Mucosa of descending colon (tissue), 3 donors: ENCODE results near the gene CCAR1. TPM values are rescaled to one million over a fixed set of nuclear protein-coding genes. Genes with fewer than 3 reads are reported as not detected.

ENCODE experiments used
- ATAC-seq: fragments of 200-7000 bp; cut with Tn5 transposase; one replicate; pipeline ENCODE4 v1.9.1; 2020; ENCODE audit warnings: mild to moderate bottlenecking, moderate library complexity
- DNase-seq, 3 donors: peaks; one replicate each; pipeline ENCODE4 v3.0.0-alpha.2; 2020
- H3K36me3 ChIP-seq: fragments of 200-600 bp; one replicate; pipeline ENCODE4 v1.8.0; 2021; ENCODE audit warnings: low read depth, mild to moderate bottlenecking
- H3K4me1 ChIP-seq: fragments of 200-600 bp; one replicate; pipeline ENCODE4 v1.8.0; 2021; ENCODE audit warnings: low read depth, mild to moderate bottlenecking
- H3K4me3 ChIP-seq: fragments of 200-600 bp; one replicate; pipeline ENCODE4 v1.8.0; 2021; ENCODE audit warnings: mild to moderate bottlenecking
- H3K9me3 ChIP-seq: fragments of 200-600 bp; one replicate; pipeline ENCODE4 v1.8.0; 2021; ENCODE audit warnings: mild to moderate bottlenecking
- intact Hi-C, 2 donors: fragments of 100-400 bp; cut with DNase I in 1 of 2; cut with micrococcal nuclease in 1 of 2; formaldehyde crosslinking; loops; one replicate each; pipeline versions ENCODE4 v1.11.0 to v1.11.1; 2022; cut with DNase I, micrococcal nuclease
- total RNA-seq, 3 donors: library from RNA; stranded (reverse); fragmentation: NEBNext Ultra II Directional in 2 of 3; extraction: Animal tissue kit (Norgen Biotek cat#: 25700) in 2 of 3; gene quantifications; one replicate each; pipeline versions ENCODE4 v1.2.1 to v1.2.4, GENCODE V29; 2021 to 2023
- TF ChIP-seq, protein P1 (sequence below): fragments of 200-600 bp; IDR thresholded peaks from one replicate; pipeline ENCODE4 v1.8.0; 2022; ENCODE audit warnings: antibody characterized with exemption, mild to moderate bottlenecking
- donor health status: DM: no; HTN: no; CAD: no; lungs with moderate emphysema.
- donor health status: DM: no; HTN: no; CAD: no.
- donor health status: DM: no; HTN: yes; CAD: no.

The CCAR1 gene
- total RNA-seq, 3 donors from 2014 or later, result 45.6 to 58.2 (median 49.1) TPM

- Histone ChIP-seq H3K9me3 (no peaks in the 10 kb centered on the region), H3K36me3 (no peaks in the 10 kb centered on the region), H3K4me3 (no peak overlapping the region), H3K4me1 (no peaks in the 10 kb centered on the region)
- no peak for DNase-seq
- no peak for ATAC-seq
- intact Hi-C loops, result no loop called here
- TF ChIP-seq, protein P1, sequence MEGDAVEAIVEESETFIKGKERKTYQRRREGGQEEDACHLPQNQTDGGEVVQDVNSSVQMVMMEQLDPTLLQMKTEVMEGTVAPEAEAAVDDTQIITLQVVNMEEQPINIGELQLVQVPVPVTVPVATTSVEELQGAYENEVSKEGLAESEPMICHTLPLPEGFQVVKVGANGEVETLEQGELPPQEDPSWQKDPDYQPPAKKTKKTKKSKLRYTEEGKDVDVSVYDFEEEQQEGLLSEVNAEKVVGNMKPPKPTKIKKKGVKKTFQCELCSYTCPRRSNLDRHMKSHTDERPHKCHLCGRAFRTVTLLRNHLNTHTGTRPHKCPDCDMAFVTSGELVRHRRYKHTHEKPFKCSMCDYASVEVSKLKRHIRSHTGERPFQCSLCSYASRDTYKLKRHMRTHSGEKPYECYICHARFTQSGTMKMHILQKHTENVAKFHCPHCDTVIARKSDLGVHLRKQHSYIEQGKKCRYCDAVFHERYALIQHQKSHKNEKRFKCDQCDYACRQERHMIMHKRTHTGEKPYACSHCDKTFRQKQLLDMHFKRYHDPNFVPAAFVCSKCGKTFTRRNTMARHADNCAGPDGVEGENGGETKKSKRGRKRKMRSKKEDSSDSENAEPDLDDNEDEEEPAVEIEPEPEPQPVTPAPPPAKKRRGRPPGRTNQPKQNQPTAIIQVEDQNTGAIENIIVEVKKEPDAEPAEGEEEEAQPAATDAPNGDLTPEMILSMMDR, result no peak
Measured at GRCh38 chr10:68828833-68829232, 107.8 kb downstream of the CCAR1 start.

GRCh38 chr10:68829521-68829920 is 108.5 kb downstream of the CCAR1 start:
- H3K4me3 ChIP-seq, result no peak overlapping the region
- ATAC-seq, result no peak
- H3K9me3 ChIP-seq, result no peaks in the 10 kb centered on the region
- no peaks in the 10 kb centered on the region for H3K4me1 ChIP-seq
- intact Hi-C loops, result no loop called here
- TF ChIP-seq, protein P1, result no peak
- no peak for DNase-seq
- no peaks in the 10 kb centered on the region for H3K36me3 ChIP-seq

GRCh38 chr10:68829952-68830351 is 108.9 kb downstream of the CCAR1 start:
- DNase-seq (no peak), ATAC-seq (no peak)
- H3K4me1 ChIP-seq, result no peaks in the 10 kb centered on the region
- H3K9me3 ChIP-seq, result no peaks in the 10 kb centered on the region
- H3K36me3 ChIP-seq, result no peaks in the 10 kb centered on the region
- intact Hi-C loops, result no loop called here
- H3K4me3 ChIP-seq, result no peak overlapping the region
- TF ChIP-seq, protein P1, result no peak

DNA sequence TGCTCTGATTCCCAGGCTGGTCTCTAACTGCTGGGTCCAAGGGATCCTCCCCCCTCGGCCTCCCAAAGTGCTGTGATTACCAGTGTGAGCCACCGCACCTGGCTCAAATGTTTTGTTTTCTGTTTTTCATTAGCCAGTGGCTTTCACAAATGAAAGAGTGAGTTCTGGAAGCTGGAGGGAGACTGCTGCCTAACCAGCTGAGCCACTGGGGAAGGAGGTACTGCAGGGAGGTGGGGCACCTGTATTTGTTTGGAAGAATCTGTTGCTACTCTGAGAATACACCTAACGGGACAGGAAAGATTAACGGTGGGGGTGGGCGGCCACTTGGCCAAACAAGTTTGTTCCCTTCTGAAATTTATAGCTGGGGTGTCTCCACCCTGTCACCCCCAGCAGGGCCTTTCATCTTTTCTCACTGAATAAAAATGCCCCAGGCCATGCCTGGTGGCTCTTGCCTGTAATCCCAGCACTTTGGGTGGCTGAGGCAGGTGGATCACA is 111.0 kb downstream of the CCAR1 start:
- Histone ChIP-seq H3K4me1 (no peaks in the 10 kb centered on the region), H3K4me3 (no peak overlapping the region), H3K9me3 (no peaks in the 10 kb centered on the region), H3K36me3 (no peaks in the 10 kb centered on the region)
- DNase-seq (no peak), ATAC-seq (no peak)
- intact Hi-C loops, result no loop called here
- TF ChIP-seq, protein P1, result no peak

DNA sequence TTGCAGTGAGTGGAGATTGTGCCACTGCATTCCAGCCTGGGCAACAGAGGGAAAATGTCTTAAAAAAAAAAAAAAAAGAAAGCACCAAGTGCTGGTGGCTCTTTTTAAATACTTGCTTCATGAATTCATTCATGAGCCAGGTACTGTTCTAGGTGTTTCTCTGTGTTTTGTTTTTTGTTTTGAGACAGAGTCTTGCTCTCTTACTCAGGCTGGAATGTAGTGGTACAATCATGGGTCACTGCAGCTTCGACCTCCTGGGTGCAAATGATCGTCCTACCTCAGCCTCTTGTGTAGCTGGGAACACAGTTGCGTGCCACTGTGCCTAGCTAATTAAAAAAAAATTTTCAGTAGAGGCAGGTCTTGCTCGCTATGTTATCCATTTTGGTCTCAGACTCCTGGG is 111.6 kb downstream of the CCAR1 start:
- Histone ChIP-seq H3K4me3 (no peak overlapping the region), H3K9me3 (no peaks in the 10 kb centered on the region), H3K36me3 (no peaks in the 10 kb centered on the region), H3K4me1 (no peaks in the 10 kb centered on the region)
- ATAC-seq, result no peak
- intact Hi-C loops, result no loop called here
- TF ChIP-seq, protein P1, result no peak
- DNase-seq, result no peak
